PFSK-1 (cell line): ENCODE data around the gene C10orf71.

Source experiments
- FOXP2 ChIP-seq: optimal IDR thresholded peaks from 2 replicates; pipeline ENCODE3; 2011; ENCODE audit warnings: borderline replicate concordance, control low read depth, inconsistent platforms; ENCODE audit not compliant: insufficient read depth; ENCODE audit errors: extremely low read length, extremely low read depth
- POLR2AphosphoS5 ChIP-seq: IDR thresholded peaks from 2 replicates; pipeline ENCODE4 v1.6.1; 2012; ENCODE audit warnings: low read depth, mild to moderate bottlenecking, control low read depth, low read length, moderate library complexity
- SIN3A ChIP-seq: IDR thresholded peaks from 2 replicates; pipeline ENCODE4 v1.6.1; 2012; ENCODE audit warnings: mild to moderate bottlenecking, low read length, moderate library complexity, borderline replicate concordance; ENCODE audit not compliant: insufficient read depth
- TAF1 ChIP-seq: IDR thresholded peaks from 2 replicates; pipeline ENCODE4 v1.6.1; 2012; ENCODE audit warnings: low read length, control low read depth, borderline replicate concordance; ENCODE audit not compliant: insufficient read depth
- TF ChIP-seq, protein P1 (sequence below), 2 experiments: IDR thresholded peaks; 2 replicates each; pipeline versions ENCODE4 v1.6.1 to v1.8.0; 2011 to 2012; ENCODE audit warnings: low read depth in 2 of 2, low read length in 2 of 2, control low read depth in 1 of 2, inconsistent platforms in 1 of 2, mild to moderate bottlenecking in 1 of 2, moderate library complexity in 1 of 2; ENCODE audit not compliant: insufficient read depth in 1 of 2

C10orf71 gene

DNA sequence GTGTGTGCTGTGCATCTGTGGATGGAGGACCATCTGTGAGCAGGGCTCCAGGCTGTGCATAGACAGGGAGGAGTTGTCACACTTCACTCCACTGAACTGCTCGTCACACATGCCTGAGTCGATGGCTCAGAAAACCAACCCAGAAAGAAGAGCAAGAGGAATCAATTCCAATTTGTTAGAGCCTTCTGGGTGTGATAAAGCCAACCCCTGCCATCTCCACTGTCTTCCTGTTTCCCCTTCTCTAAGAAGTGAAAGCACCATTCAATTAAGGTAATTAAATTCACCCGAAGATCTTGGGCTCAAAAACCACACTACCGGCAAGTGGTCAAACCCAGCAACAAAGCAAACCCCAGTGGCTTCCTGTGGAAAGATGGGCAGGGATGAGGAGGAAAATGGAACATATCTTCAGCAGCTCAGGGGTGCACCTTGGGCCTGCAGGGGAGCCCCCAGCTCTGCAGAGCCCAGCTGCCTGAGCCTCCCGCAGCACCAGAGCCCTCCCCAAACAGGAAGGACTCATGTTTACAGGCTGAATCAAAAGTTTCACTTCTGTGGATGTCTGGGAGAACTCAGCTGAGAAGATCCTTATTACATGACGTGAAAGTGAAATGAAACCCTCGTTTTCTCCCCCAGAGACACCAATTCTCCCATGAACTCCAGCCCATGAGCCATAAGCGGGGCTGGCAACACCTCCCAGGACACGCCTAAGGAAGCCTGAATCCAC, 10.9 kb downstream of the C10orf71 start:
- TF ChIP-seq, protein P1, sequence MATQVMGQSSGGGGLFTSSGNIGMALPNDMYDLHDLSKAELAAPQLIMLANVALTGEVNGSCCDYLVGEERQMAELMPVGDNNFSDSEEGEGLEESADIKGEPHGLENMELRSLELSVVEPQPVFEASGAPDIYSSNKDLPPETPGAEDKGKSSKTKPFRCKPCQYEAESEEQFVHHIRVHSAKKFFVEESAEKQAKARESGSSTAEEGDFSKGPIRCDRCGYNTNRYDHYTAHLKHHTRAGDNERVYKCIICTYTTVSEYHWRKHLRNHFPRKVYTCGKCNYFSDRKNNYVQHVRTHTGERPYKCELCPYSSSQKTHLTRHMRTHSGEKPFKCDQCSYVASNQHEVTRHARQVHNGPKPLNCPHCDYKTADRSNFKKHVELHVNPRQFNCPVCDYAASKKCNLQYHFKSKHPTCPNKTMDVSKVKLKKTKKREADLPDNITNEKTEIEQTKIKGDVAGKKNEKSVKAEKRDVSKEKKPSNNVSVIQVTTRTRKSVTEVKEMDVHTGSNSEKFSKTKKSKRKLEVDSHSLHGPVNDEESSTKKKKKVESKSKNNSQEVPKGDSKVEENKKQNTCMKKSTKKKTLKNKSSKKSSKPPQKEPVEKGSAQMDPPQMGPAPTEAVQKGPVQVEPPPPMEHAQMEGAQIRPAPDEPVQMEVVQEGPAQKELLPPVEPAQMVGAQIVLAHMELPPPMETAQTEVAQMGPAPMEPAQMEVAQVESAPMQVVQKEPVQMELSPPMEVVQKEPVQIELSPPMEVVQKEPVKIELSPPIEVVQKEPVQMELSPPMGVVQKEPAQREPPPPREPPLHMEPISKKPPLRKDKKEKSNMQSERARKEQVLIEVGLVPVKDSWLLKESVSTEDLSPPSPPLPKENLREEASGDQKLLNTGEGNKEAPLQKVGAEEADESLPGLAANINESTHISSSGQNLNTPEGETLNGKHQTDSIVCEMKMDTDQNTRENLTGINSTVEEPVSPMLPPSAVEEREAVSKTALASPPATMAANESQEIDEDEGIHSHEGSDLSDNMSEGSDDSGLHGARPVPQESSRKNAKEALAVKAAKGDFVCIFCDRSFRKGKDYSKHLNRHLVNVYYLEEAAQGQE (IDR thresholded peaks at IDR 0.05; ENCODE audit: insufficient read depth in 1 of 2, low read depth in 2 of 2, low read length in 2 of 2) = no peak
- no peak for TF ChIP-seq FOXP2
- no peak for TF ChIP-seq TAF1
- TF ChIP-seq POLR2AphosphoS5 = no peak
- TF ChIP-seq SIN3A = no peak

DNA sequence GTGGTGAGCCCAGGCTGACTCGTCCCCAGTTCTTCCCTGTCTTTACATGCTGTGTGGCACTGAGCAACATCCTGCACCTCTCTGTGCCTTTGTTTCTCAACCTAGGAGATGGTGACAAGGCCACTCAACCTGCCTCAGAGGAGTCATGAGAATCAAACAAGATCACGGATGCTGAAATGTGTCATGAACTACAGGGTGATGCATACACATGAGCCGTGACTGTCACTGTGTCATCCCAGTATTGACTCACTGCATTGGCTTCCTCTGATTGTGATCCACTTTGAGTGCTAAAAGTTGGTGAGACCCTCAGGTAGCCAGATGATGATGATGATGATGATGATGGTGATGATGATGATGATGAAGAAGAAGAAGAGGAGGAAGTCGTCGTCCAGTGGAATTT, 11.5 kb downstream of the C10orf71 start:
- TF ChIP-seq POLR2AphosphoS5 (no peak), SIN3A (no peak), TAF1 (no peak), FOXP2 (no peak)
- TF ChIP-seq, protein P1 (IDR thresholded peaks at IDR 0.05; ENCODE audit: insufficient read depth in 1 of 2, low read depth in 2 of 2, low read length in 2 of 2) = no peak

DNA sequence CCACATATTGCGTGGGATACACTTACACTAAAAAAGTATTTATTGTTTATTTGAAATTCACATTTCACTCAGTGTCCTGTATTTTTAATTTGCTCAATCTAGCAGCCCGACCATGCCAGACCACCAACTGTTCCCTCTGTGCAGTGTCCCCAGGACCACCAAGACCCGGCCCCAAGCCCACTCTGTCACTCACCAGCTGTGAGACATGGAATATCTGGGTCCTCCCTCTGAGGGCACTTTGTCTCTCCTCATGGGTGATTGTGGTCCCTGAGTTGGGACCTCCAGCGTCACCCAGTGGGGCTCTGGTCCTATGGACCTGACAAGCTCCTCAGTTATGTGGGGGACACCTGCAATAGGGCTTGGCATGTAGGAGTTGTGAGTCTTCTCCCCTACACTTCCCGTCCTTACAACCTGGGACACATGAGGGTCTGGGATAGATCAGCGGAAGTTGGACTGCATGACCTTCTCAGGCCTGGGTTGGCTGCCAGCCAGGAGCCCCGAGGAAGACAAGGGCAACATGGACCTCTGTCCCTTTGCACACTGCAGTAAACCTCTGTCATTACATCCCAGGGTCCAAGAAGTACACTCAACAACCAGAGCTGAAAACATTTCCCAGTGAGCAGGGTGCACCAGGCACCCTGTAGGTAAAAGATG, 12.1 kb downstream of the C10orf71 start:
- TF ChIP-seq FOXP2 (no peak), TAF1 (no peak), POLR2AphosphoS5 (no peak), SIN3A (no peak)
- TF ChIP-seq, protein P1 (IDR thresholded peaks at IDR 0.05; ENCODE audit: insufficient read depth in 1 of 2, low read depth in 2 of 2, low read length in 2 of 2) = no peak

DNA sequence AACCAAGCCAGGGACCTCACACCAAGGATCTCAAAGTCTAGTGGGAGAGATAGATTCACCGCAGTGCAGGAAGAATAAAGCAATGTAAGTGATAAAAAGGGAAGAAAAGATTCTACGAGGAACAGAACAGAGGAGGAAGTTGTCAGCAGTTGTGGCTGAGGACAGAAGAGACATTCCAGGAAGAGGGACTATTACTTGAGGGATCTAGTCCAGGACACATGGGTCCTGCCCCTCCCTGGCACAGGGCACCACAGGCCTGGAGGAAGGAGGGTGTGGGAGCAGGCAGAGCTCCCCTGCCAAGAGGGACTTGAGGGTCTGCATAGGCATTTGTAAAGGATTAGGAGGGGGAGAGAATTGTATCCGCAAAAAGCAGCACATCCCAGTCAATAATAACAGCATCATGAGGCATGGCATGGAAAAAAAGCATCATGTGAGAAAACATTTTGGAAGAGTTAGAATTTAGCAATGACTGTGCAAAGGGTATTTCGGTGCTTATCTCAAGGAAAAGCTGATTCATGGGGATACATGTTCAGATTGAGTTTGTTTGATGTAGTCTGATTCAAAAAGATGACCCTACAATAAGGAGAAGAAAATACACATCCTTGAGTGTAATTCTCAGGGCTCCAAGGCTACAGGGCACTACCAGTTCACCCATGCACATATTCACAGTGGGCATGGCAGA, 12.7 kb downstream of the C10orf71 start:
- no peak for TF ChIP-seq FOXP2

DNA sequence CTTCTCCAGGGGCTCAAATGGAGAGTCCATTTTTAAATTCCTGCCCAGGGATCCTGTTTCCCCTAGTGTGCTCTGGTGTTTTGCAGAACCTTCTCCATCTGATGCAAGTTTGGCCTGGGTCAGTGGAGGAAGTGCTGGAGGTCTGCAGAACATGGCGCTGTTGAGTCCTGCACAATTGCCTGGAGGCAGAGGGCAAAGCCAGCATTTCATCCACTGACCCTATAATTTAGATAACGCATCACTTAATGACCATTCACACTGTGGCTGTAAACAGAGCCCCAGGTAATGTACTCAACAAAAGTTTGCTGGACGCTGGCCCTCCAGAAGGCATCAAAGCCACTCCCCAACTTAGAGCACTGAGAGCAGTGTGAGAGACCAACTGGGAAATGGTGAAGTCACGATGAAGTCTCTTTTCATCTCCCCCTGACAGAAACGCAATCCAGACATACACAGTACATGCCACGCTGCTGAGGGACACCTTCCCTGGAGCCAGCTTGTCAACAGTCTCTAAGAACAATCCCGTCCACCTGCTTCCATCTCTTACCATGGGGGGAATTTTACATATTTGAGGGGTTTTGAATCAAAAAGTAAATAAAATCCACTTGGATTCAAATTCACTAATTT, 13.4 kb downstream of the C10orf71 start:
- TF ChIP-seq FOXP2 (no peak), POLR2AphosphoS5 (no peak), SIN3A (no peak), TAF1 (no peak)
- TF ChIP-seq, protein P1 (IDR thresholded peaks at IDR 0.05; ENCODE audit: insufficient read depth in 1 of 2, low read depth in 2 of 2, low read length in 2 of 2) = no peak
